Neural cell (in vitro differentiated cells): ENCODE data around the gene TEX30. TPM values are rescaled to one million over a fixed set of nuclear protein-coding genes. Genes with fewer than 3 reads are reported as not detected.

Source experiments
- H2AFZ ChIP-seq: fragments of 200-600, 300-800 bp; sonication (generic), shearing (Covaris generic); 2 replicates; pipeline ENCODE4 v1.6.0; 2014; ENCODE audit warnings: low read depth, mild to moderate bottlenecking, antibody characterized with exemption, low read length, moderate library complexity
- H3F3A ChIP-seq: fragments of 200-600 bp; shearing (Covaris generic); 2 replicates; pipeline ENCODE4 v1.6.1; 2016; ENCODE audit warnings: mild to moderate bottlenecking, moderate library complexity, mixed read lengths, antibody characterized with exemption, low read length; ENCODE audit not compliant: insufficient read depth, poor library complexity, severe bottlenecking
- H3K27ac ChIP-seq: fragments of 200-600, 300-800 bp; sonication (generic), shearing (Covaris generic); 2 replicates; pipeline ENCODE4 v1.5.1; 2014; ENCODE audit warnings: mild to moderate bottlenecking, low read length, moderate library complexity
- H3K27me3 ChIP-seq: fragments of 300-800, 200-600 bp; sonication (generic), shearing (Covaris generic); 2 replicates; pipeline ENCODE4 v1.6.0; 2014; ENCODE audit warnings: mild to moderate bottlenecking, low read depth, low read length, moderate library complexity; ENCODE audit not compliant: insufficient read depth
- H3K36me3 ChIP-seq: fragments of 300-800, 200-600 bp; sonication (generic), shearing (Covaris generic); 2 replicates; pipeline ENCODE4 v1.5.1; 2014; ENCODE audit warnings: mild to moderate bottlenecking, antibody characterized with exemption, low read length, moderate library complexity; ENCODE audit not compliant: insufficient read depth
- H3K4me2 ChIP-seq: fragments of 300-800, 200-600 bp; sonication (generic), shearing (Covaris generic); 2 replicates; pipeline ENCODE4 v1.6.0; 2014; ENCODE audit warnings: mild to moderate bottlenecking, low read length
- H3K4me3 ChIP-seq: fragments of 300-800, 200-600 bp; sonication (generic), shearing (Covaris generic); 2 replicates; pipeline ENCODE4 v1.5.1; 2014; ENCODE audit warnings: mild to moderate bottlenecking, low read length, moderate library complexity
- H3K79me2 ChIP-seq: fragments of 200-600 bp; shearing (Covaris generic); replicated peaks from 2 replicates; pipeline ENCODE4 v1.6.0; 2014; ENCODE audit warnings: mild to moderate bottlenecking, low read length, moderate library complexity; ENCODE audit not compliant: insufficient read depth
- H3K9ac ChIP-seq: fragments of 300-800, 200-600 bp; sonication (generic), shearing (Covaris generic); 2 replicates; pipeline ENCODE4 v1.6.1; 2016; ENCODE audit warnings: mild to moderate bottlenecking, low read length, mixed read lengths
- H3K9me2 ChIP-seq: fragments of 200-600 bp; shearing (Covaris generic); 2 replicates; pipeline ENCODE4 v1.6.1; 2016; ENCODE audit warnings: mild to moderate bottlenecking, low read length, mixed read lengths; ENCODE audit not compliant: insufficient read depth
- H3K9me3 ChIP-seq: fragments of 200-600, 300-800 bp; sonication (generic), shearing (Covaris generic); 2 replicates; pipeline ENCODE4 v1.6.1; 2016; ENCODE audit warnings: mild to moderate bottlenecking, mixed run types, low read length, moderate library complexity, mixed read lengths
- H4K20me1 ChIP-seq: fragments of 200-600 bp; shearing (Covaris generic); 2 replicates; pipeline ENCODE4 v1.6.1; 2016; ENCODE audit warnings: mild to moderate bottlenecking, mixed run types; ENCODE audit not compliant: insufficient read depth
- EP300 ChIP-seq: fragments of 450-650 bp; conservative IDR thresholded peaks from 2 replicates; pipeline ENCODE4 v1.6.1; 2014; ENCODE audit warnings: antibody characterized with exemption, mild to moderate bottlenecking, moderate library complexity; ENCODE audit not compliant: poor library complexity, severe bottlenecking
- EZH2 ChIP-seq: fragments of 200-600, 300-800 bp; shearing (Covaris generic), sonication (generic); IDR thresholded peaks from 2 replicates; pipeline ENCODE4 v1.6.1; 2014; ENCODE audit warnings: antibody characterized with exemption, low read length, borderline replicate concordance, mild to moderate bottlenecking; ENCODE audit not compliant: insufficient read depth, poor library complexity, severe bottlenecking
- MXI1 ChIP-seq: fragments of 450-650 bp; conservative IDR thresholded peaks from 2 replicates; pipeline ENCODE4 v1.6.1; 2014; ENCODE audit warnings: antibody characterized with exemption, mild to moderate bottlenecking; ENCODE audit not compliant: poor library complexity, severe bottlenecking
- POLR2AphosphoS5 ChIP-seq: IDR thresholded peaks from 2 replicates; pipeline ENCODE4 v1.6.1; 2012
- RAD21 ChIP-seq: fragments of 450-650 bp; conservative IDR thresholded peaks from 2 replicates; pipeline ENCODE4 v1.6.1; 2014; ENCODE audit warnings: antibody characterized with exemption, mild to moderate bottlenecking, moderate library complexity
- SMC3 ChIP-seq: fragments of 450-650 bp; conservative IDR thresholded peaks from 2 replicates; pipeline ENCODE4 v1.6.1; 2014; ENCODE audit warnings: antibody characterized with exemption, mild to moderate bottlenecking, moderate library complexity; ENCODE audit not compliant: poor library complexity
- TAF1 ChIP-seq: IDR thresholded peaks from 2 replicates; pipeline ENCODE4 v1.6.1; 2012; ENCODE audit warnings: low read depth
- polyA plus RNA-seq: library from polyadenylated mRNA; depleted of rRNA; stranded (reverse); fragments of >200 nt; gene quantifications from 2 replicates; pipeline ENCODE4 v1.2.3, GENCODE V29; 2014
- TF ChIP-seq, protein P1 (sequence below): fragments of 450-650 bp; IDR thresholded peaks from 2 replicates; pipeline ENCODE4 v1.5.1; 2014; ENCODE audit warnings: antibody characterized with exemption, mild to moderate bottlenecking, moderate library complexity; ENCODE audit not compliant: poor library complexity, severe bottlenecking
- TF ChIP-seq, protein P2 (sequence below): IDR thresholded peaks from 2 replicates; pipeline ENCODE4 v1.6.1; 2012; ENCODE audit warnings: borderline replicate concordance

The TEX30 gene
- polyA plus RNA-seq, 1 donor from 2014 or later: 29.9 TPM

DNA sequence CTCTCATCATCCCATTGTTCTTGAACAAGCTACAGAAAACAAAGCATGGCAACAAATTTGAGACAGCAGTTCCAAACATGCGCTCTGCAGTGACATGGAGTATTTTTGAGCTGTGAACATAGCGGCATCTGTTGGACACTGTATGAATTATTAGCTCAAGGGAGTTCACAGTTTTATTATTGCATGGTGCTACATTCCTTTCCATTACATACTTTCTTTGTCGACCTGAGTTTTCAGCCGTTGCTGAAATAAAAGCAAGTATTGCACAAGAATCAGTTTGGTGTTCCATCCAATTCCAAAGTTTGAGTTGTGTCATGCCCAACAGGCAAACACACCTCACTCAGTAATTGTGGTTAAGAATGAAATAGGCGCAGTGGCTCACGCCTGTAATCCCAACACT is 48.7 kb downstream of the TEX30 start:
- H3K27me3 ChIP-seq: no peaks in the 10 kb centered on the region
- no peak overlapping the region for H3K27ac ChIP-seq

GRCh38 chr13:102721800-102722231 is 51.8 kb downstream of the TEX30 start:
- Histone ChIP-seq H2AFZ (no peak overlapping the region), H3K9ac (no peak overlapping the region), H3F3A (no peaks in the 10 kb centered on the region), H3K4me2 (no peak overlapping the region), H4K20me1 (no peaks in the 10 kb centered on the region), H3K27ac (no peak overlapping the region), H3K9me3 (no peaks in the 10 kb centered on the region), H3K4me3 (no peak overlapping the region), H3K36me3 (no peaks in the 10 kb centered on the region), H3K79me2 (no peaks in the 10 kb centered on the region), H3K27me3 (no peaks in the 10 kb centered on the region), H3K9me2 (no peaks in the 10 kb centered on the region)
- TF ChIP-seq, protein P1, sequence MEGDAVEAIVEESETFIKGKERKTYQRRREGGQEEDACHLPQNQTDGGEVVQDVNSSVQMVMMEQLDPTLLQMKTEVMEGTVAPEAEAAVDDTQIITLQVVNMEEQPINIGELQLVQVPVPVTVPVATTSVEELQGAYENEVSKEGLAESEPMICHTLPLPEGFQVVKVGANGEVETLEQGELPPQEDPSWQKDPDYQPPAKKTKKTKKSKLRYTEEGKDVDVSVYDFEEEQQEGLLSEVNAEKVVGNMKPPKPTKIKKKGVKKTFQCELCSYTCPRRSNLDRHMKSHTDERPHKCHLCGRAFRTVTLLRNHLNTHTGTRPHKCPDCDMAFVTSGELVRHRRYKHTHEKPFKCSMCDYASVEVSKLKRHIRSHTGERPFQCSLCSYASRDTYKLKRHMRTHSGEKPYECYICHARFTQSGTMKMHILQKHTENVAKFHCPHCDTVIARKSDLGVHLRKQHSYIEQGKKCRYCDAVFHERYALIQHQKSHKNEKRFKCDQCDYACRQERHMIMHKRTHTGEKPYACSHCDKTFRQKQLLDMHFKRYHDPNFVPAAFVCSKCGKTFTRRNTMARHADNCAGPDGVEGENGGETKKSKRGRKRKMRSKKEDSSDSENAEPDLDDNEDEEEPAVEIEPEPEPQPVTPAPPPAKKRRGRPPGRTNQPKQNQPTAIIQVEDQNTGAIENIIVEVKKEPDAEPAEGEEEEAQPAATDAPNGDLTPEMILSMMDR: no peak
- no peak for TF ChIP-seq EZH2
- TF ChIP-seq, protein P2, sequence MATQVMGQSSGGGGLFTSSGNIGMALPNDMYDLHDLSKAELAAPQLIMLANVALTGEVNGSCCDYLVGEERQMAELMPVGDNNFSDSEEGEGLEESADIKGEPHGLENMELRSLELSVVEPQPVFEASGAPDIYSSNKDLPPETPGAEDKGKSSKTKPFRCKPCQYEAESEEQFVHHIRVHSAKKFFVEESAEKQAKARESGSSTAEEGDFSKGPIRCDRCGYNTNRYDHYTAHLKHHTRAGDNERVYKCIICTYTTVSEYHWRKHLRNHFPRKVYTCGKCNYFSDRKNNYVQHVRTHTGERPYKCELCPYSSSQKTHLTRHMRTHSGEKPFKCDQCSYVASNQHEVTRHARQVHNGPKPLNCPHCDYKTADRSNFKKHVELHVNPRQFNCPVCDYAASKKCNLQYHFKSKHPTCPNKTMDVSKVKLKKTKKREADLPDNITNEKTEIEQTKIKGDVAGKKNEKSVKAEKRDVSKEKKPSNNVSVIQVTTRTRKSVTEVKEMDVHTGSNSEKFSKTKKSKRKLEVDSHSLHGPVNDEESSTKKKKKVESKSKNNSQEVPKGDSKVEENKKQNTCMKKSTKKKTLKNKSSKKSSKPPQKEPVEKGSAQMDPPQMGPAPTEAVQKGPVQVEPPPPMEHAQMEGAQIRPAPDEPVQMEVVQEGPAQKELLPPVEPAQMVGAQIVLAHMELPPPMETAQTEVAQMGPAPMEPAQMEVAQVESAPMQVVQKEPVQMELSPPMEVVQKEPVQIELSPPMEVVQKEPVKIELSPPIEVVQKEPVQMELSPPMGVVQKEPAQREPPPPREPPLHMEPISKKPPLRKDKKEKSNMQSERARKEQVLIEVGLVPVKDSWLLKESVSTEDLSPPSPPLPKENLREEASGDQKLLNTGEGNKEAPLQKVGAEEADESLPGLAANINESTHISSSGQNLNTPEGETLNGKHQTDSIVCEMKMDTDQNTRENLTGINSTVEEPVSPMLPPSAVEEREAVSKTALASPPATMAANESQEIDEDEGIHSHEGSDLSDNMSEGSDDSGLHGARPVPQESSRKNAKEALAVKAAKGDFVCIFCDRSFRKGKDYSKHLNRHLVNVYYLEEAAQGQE: no peak
- no peak for TF ChIP-seq MXI1
- no peak for TF ChIP-seq SMC3
- TF ChIP-seq EP300: no peak
- no peak for TF ChIP-seq TAF1
- no peak for TF ChIP-seq POLR2AphosphoS5
- TF ChIP-seq RAD21: no peak

More for the DNA sequence above, 48.7 kb downstream of the TEX30 start:
- Histone ChIP-seq H3K9ac (no peak overlapping the region), H4K20me1 (no peaks in the 10 kb centered on the region), H3K36me3 (no peaks in the 10 kb centered on the region), H3K79me2 (no peaks in the 10 kb centered on the region), H3K9me2 (no peaks in the 10 kb centered on the region), H3K9me3 (no peaks in the 10 kb centered on the region), H2AFZ (no peak overlapping the region), H3K4me3 (no peak overlapping the region), H3K4me2 (no peak overlapping the region), H3F3A (no peaks in the 10 kb centered on the region)
- no peak for TF ChIP-seq TAF1
- no peak for TF ChIP-seq EZH2
- peak; percentile 84 for TF ChIP-seq SMC3
- TF ChIP-seq POLR2AphosphoS5: no peak
- TF ChIP-seq, protein P1: peak; percentile 78
- no peak for TF ChIP-seq MXI1
- TF ChIP-seq RAD21: peak; percentile 85
